GM12891 (cell line): ENCODE data around the gene CLCA2.

Experiments
- PAX5 ChIP-seq: IDR thresholded peaks from 2 replicates; pipeline ENCODE4 v1.6.1; 2011; ENCODE audit warnings: low read length, moderate library complexity, mild to moderate bottlenecking; ENCODE audit not compliant: insufficient read depth, severe bottlenecking
- POLR2A ChIP-seq: IDR thresholded peaks from 2 replicates; pipeline ENCODE4 v1.6.1; 2011; ENCODE audit warnings: low read depth, low read length, control low read depth
- POLR2AphosphoS5 ChIP-seq: IDR thresholded peaks from 2 replicates; pipeline ENCODE4 v1.6.1; 2011; ENCODE audit warnings: low read depth, low read length, control low read depth
- POU2F2 ChIP-seq: IDR thresholded peaks from 2 replicates; pipeline ENCODE4 v1.6.1; 2011; ENCODE audit warnings: low read depth, mild to moderate bottlenecking, control low read depth, low read length, moderate library complexity
- SPI1 ChIP-seq: IDR thresholded peaks from 2 replicates; pipeline ENCODE4 v1.6.1; 2011; ENCODE audit warnings: low read depth, low read length, control low read depth
- TAF1 ChIP-seq: IDR thresholded peaks from 2 replicates; pipeline ENCODE4 v1.6.1; 2011; ENCODE audit warnings: low read depth, low read length, control low read depth

- TF ChIP-seq POLR2AphosphoS5 = no peak
- TF ChIP-seq TAF1 = no peak
- no peak for TF ChIP-seq POLR2A
- no peak for TF ChIP-seq SPI1
- TF ChIP-seq PAX5 = no peak
- no peak for TF ChIP-seq POU2F2
These were observed 74.3 kb downstream of the CLCA2 start for GRCh38 chr1:86498281-86498680.
